HG02870 (cell line): ENCODE data around the gene EPS15.
"Not testable (repeated sequence)": the region's sequence is repeated elsewhere in the genome, so short reads cannot be mapped to it uniquely, and the experiment has no call there.

Source experiments
- ATAC-seq: cut with Tn5 transposase; IDR thresholded peaks from one replicate; pipeline ENCODE4 v1.9.1; 2021; ENCODE audit warnings: mild to moderate bottlenecking, moderate library complexity; ENCODE audit not compliant: unreplicated experiment

EPS15 gene

DNA sequence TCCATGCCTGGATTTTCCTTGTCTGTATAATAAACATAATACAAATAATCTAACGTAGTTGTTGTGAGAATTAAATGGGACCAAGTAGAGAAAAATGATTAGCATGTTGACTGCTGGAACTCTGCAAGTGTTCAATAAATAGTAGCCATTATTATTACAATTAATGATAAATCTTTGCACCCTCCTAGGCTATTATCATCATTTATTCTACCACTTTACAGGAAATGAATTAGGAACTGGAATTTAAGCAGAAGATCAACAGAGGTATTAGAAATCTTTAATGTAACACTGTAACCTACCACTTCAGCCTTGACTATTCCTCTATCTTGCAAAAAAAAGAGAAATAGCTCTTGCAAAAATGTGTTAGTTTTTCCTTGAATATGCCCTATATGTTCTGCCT is 126.8 kb downstream of the EPS15 start:
- ATAC-seq = no peak

DNA sequence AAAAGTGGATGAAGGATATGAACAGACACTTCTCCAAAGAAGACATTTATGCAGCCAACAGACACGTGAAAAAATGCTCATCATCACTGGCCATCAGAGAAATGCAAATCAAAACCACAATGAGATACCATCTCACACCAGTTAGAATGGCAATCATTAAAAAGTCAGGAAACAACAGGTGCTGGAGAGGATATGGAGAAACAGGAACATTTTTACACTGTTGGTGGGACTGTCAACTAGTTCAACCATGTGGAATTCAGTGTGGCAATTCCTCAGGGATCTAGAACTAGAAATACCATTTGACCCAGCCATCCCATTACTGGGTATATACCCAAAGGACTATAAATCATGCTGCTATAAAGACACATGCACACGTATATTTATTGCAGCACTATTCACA is 128.4 kb downstream of the EPS15 start:
- ATAC-seq = not testable (repeated sequence)

DNA sequence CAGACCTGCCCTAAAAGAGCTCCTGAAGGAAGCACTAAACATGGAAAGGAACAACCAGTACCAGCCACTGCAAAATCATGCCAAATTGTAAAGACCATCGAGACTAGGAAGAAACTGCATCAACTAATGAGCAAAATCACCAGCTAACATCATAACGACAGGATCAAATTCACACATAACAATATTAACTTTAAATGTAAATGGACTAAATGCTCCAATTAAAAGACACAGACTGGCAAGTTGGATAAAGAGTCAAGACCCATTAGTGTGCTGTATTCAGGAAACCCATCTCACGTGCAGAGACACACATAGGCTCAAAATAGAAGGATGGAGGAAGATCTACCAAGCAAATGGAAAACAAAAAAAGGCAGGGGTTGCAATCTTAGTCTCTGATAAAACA is 131.8 kb downstream of the EPS15 start:
- not testable (repeated sequence) for ATAC-seq

DNA sequence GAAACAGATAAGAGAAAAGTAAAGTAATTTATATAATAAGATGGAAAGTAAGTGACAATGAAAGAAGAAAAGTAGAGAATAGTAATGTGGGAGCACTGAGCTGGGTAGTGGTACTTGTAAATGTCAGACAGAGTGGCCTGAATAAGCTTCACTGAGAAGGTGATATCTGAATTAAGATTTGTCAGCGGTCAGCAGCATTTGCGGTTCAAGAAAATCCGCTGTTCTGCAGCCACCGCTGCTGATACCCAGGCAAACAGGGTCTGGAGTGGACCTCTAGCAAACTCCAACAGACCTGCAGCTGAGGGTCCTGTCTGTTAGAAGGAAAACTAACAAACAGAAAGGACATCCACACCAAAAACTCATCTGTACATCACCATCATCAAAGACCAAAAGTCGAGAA is 132.8 kb downstream of the EPS15 start:
- ATAC-seq = not testable (repeated sequence)

DNA sequence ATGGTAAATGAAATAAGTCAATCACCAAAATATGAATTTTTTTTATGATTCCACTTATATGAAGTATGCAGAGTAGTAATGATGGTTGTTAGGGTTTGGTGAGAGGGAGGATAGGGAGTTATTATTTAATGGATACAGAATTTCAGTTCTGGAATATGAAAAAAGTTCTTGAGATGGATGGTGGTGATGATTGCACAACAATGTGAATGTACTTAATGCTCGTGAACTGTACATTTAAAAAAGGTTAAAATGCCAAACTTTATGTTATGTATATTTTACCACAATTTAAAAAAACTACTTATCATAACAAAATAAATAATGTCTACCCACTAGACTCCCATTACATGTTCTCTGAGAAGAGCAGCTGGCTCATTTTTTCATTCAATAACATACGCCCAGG is 133.3 kb downstream of the EPS15 start:
- no peak for ATAC-seq

DNA sequence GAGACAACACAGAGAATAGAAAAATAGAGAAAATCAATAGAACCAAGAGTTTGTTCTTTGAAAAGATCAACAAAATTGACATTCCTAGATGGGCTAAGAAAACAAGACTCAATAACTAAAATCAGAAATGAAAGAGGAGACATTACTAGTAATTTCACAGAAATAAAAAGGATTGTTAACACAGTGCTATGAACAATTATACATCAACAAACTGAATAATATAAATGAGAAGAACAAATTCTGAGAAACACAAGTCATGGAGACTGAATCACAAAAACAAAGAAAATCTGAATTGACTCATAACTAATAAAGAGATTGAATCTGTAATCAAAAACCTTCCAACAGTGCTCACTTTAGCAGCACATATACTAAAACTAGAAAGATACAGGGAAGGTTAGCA is 137.1 kb downstream of the EPS15 start:
- ATAC-seq = no peak

DNA sequence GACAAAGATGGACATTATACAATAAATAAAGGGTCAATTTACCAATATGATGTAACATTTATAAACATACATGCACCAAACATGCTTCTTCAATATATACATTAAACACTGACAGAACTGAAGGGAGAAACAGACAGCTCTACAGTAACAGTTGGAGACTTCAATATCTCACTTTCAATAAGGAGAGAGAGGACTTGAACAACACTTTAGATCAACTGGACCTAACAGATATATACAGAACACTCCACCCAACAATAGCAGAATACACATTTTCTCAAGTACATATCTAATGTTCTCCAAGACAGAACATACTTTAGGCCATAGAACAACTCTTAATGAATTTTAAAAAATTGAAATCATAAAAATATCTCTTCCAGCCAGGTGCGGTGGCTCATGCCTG is 138.1 kb downstream of the EPS15 start:
- no peak for ATAC-seq

DNA sequence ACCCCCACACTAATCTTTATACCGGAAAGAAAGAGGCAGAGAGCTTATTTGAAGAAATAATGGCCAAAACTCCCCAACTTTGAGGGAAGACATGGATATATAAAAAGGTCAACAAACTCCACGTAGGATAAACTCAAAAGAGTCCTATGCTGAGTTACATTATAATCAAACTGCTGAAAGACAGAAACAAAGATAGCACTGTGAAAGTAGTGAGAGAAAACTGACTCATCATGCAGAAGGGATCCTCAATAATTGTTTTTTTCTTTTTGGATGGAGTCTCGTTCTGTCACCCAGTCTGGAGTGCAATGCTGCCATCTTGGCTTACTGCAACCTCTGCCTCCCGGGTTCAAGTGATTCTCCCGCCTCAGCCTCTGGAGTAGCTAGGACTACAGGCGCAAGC is 140.2 kb downstream of the EPS15 start:
- no peak for ATAC-seq

DNA sequence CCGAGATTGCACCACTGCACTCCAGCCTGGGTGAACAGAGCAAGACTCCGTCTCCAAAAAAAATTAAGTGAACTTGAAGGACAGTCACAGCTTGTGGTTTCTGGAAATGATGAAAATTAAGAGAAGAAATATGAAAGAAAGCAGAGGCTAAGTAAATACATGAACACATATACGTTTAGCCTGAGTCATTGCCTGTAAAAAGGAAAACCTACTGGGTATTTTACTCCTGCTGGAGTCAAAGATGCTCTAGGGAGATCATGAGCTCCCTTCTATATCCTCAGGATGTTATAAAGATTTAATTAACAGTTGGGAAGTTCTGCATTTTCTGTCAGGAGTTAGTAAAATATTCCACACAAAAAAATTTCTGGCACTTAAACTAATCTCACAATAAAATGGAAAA is 145.2 kb downstream of the EPS15 start:
- no peak for ATAC-seq

DNA sequence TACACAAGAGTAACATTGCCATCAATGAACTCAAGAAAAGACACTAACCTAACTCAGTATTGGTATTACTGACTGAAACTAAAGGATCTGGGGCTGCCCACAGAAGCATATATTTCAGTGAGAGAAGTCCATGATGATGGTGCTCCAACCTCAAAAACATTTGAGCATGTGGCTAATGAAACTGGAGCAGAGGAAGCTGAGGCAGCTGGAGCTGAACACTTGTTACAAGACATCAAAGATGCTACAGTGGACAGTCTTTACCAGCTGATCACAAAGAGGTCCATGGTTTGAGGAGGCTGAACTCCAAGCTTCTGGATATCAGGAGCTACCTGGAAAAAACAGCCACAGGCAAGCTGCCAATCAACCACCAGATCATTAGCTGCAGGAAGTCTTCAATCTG is 146.5 kb downstream of the EPS15 start:
- no peak for ATAC-seq

DNA sequence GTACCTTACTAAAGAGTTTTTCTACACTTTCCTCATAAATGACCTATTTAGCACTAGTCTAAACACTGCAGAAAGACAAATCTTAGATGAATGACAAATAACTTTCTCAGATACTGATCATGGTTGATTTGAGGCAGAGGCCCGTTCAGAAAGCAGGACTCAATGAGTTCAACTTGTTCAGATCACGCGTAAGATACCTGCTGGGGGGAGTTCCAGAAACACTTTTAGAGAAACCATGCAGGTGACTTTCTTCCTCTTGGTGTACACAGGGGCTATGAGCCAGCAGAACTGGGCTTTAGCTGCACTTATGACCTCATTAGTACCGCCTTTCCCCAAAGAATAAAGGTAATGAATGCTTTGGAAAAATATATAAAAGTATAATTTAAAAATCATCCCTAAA is 149.9 kb downstream of the EPS15 start:
- ATAC-seq = no peak

DNA sequence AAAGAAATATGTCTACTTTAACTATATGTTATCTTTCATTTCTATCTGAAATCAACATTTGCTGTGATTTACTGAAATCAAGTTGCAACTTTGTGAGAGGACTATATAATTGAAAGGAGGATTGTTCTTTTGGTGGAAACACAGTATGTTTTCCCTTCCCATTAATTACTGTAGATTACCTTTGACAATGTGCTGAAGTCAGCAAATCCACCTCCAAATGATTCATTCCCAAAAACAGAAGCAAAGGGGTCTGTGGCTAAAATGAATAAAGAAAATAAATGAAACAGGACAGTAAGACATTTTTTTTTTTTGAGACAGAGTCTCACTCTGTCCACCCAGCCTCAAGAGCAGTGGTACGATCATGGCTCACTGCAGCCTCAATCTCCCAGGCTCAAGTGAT is 153.3 kb downstream of the EPS15 start:
- ATAC-seq = no peak

DNA sequence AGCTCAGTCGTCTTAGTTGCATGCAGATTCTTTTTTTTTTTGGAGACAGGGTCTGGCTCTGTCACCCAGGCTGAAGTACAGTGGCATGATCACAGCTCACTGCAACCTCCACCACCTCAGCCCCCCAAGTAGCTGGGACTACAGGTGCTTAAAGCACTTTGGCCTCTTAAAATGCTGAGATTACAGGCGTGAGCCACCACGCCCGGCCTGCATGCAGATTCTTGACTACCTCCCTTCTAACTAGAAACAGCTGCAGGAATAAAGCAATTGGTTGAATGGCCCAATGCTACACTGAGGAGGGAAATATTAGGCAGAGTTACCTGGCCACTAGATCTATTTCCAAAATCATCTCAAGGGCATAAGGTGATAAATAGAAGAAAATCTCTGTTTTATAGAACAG is 159.2 kb downstream of the EPS15 start:
- no peak for ATAC-seq

DNA sequence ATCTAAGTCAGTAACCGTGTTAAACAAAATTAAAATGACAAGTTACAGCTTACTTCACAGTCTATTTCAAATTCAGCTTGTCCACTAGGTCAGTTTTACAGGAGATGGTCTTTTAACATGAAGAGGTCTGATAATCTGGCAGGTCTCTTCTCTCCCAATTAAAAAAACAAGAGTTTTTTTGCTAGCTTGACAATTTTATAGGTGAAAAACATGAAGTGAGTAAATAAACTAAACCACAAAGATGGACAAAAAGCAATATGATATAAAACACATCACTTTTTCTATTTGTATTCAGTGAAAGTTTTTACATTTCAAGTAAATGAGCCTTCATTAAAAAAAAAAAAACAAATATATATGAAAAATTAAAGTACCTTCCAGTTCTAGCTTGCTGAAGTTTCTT is 163.7 kb downstream of the EPS15 start:
- ATAC-seq = no peak

DNA sequence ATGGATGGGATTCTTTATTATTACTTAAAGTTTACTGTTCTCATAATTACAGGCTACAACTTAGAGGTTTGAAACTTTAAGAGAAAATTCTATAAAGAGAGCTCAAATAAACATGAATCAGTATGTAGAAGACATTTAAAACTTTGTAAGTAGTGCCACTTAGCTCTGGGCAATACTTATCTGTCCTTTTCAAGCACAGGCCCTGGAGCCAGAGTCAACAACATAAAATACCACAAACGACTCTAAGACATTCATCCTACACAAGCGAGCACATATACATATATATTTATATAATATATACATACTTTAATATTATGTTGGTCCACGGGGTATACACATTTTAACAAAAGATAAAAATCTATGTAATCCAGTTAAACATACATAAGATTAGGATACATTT is 164.7 kb downstream of the EPS15 start:
- ATAC-seq = no peak

DNA sequence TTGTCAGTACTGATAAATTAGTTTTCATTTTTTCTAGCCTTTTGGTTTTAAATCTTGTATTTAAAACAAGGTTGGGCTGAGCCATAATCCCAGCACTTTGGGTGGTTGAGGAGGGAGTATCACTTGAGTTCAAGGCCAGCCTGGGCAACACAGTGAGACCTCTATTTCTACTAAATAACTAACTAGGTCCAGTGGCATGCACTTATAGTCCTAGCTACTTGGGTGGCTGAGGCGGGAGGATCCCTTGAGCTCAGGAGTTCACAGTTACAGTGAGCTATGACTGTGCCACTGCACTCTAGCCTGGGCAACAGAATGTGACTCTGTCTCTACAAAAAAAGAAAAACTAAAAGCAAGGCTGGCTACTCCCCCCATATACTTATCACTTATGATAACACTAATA is 167.2 kb downstream of the EPS15 start:
- no peak for ATAC-seq

DNA sequence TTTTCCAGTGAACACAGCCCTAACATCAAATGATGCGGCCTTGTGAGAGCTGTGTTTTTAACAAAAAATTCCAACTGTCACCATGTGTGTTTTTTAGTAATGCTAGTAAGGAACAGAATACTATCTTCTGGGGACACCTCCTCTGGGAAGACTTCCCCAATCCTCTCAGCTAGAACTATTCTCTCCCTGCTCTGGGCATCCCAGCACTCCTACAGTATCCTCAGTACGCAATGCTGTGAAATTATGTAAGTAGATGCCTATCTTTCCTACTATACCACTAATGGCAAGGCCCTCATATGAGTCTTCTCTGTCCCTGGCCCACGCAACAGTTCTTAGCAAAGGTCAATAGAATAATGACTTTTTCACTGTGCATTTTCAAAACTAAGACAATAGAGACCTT is 169.2 kb downstream of the EPS15 start:
- no peak for ATAC-seq

DNA sequence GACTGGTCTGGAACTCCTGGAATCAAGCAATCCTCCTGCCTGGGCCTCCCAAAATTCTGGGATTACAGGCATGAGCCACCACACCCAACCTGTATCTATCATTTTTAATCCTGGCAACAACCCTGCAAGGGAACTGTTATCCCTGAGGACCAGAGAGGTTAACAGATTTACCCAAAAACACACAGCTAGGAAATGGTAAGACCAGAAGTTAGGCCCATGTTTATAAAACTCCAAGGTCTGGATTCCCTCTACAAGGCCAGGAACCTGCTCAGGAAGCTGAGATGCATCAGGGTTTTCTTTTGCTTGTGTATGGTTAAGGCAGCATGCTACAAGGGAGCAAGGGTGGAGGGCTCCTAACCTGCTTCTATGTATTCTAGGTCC is 170.9 kb downstream of the EPS15 start:
- ATAC-seq = no peak

DNA sequence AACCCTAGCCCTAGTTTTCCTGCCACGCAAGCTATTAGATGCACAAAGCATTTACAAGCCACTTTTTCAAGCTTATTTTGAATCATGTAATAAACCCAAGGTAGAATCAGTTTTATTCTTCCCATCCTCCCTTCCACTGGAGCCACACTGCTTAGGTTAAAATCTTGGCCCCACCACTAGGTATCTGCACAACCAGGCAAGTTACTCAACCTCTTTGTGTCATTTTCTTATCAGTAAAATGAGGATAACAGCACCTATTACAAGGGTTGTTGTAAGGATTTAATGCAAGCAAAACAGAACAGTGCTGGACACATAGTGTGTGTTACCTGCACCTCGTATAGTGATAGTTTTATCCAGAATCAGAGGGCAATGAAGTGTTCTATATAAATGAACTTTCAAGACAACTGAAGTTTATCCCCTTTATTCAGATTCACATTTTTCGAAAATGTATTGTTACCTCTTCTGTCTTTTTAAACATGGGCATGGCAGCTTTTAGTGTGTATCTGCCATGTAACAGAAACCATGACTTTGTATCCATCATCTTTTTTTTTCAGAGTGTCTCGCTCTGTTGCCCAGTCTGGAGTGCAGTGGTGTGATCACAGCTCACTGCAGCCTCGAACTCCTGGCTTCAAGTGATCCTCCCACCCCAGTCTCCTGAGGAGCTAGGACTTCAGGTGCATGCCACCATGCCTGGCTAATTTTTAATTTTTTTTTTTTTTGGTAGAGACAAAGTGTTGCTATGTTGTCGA is 171.5 kb downstream of the EPS15 start:
- ATAC-seq = no peak

DNA sequence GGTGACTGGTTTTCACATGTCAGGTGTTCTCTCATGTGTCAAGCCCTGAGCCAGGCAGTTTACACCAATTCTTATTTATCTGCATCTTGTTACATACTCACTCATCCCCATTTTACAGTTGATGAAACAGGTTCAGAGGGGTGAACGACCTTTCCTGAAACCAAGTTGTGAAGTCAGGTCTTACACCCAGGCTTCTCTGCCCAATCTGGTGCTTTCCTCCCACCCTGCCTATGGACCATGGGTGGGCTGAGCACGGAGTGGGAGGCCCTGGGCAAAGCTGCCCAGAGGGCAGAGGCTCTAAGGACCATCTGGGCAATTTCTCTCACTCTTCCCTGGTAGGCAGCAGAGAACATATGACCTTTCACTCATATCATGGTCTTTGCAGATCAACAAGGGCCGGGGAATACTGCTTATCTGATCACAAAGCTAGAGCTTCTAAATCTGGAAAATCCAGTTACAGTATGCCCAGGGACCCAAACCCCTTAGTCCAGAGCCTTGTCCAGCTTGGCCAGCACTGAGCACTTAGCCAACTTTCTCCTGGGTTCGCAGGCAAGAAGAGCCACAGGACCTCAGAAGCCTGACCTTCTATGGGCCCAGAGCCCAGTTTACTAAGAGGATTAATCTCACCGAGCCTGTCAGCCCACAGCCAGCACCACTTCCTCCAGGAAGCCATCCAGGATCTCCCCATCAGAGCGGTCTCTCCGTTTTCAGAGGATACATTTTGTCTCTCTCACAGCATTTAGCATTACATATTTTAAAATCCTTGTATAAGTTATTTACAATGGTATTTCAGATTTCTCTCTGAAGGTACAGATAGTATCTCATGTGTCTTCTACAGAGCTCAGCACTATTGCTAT is 172.8 kb downstream of the EPS15 start:
- ATAC-seq = no peak

DNA sequence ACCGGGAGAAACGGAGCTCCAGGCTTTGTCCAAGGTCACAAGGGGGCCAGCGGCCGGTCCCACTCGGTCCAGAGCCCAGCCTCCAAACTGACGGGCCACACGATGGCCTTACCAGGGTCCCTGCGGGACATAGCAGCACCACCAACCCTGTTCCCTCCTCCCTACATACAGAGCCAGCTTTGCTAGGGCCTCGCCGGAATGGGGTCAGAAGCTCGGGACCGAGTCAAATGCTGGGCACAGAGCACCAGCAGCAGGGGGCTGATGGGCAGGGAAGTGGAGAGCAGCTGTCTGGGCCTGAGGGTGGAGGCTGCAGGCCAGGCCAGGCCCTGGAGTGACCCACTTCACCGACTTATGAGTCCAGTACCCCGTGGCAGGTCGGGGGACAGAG is 173.8 kb downstream of the EPS15 start:
- ATAC-seq = no peak

DNA sequence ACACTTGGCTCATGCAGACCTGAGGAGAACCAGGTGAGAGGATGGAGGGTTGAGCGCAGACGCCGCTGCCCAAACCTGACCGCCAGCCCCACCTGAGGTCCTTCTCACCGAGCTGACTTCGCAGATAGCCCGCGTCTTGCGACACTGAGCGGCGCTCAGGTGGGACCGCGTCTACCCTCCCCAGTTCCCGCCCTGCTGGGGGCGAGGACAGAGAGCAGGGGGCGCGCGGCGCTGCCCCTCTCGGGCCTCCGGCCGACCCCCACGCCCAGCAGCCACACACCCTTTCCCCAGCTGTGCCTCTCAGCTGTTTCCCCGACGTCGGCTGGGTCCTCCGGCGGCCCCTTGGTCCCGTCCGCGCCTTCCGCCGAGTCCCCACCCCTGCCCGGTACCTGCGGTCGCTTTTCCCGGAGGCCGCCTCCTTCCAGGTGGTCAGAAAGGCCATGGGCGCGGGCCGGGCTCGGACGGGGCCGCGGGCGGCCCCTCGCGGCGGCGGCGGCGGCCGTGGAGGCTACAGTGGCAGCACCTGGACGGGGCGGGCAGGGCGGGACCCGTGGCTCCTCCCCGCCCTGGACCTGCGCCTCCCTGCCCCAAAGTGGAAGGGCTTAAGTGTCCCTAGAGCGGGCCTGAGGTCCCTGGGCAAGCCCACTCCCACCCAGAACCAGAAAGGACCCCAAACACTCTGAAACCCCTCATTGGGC is 174.3 kb downstream of the EPS15 start:
- ATAC-seq = no peak
